SK-N-SH (cell line): ENCODE data around the gene RAP2C. TPM values are rescaled to one million over a fixed set of nuclear protein-coding genes. Genes with fewer than 3 reads are reported as not detected.

Source experiments
- CTCF ChIP-seq: fragments of 200-600 bp; sonication (generic); IDR thresholded peaks from 2 replicates; pipeline ENCODE4 v1.6.1; 2017; ENCODE audit warnings: antibody characterized with exemption, mild to moderate bottlenecking, moderate library complexity
- ELF1 ChIP-seq: IDR thresholded peaks from 2 replicates; pipeline ENCODE4 v1.4.0; 2012
- EP300 ChIP-seq, 2 experiments: IDR thresholded peaks; 2 replicates each; pipeline versions ENCODE4 v1.4.0 to v1.6.1; 2012; ENCODE audit warnings: borderline replicate concordance in 1 of 2, low read depth in 1 of 2, low read length in 1 of 2
- FOXJ3 ChIP-seq: sonication (generic); formaldehyde crosslinking; IDR thresholded peaks from 2 replicates; pipeline ENCODE4 v1.5.1; 2020; ENCODE audit warnings: mild to moderate bottlenecking, missing genetic modification reagents
- JUND ChIP-seq: IDR thresholded peaks from 2 replicates; pipeline ENCODE4 v1.4.0; 2012
- MAX ChIP-seq: IDR thresholded peaks from 2 replicates; pipeline ENCODE4 v1.4.0; 2012; ENCODE audit warnings: low read depth
- MEF2A ChIP-seq: IDR thresholded peaks from 2 replicates; pipeline ENCODE4 v1.4.0; 2012; ENCODE audit warnings: low read depth, borderline replicate concordance
- MXI1 ChIP-seq: IDR thresholded peaks from 2 replicates; pipeline ENCODE4 v1.6.1; 2012; ENCODE audit warnings: mild to moderate bottlenecking, low read depth, low read length, improper control_type of control experiment
- NFIC ChIP-seq: IDR thresholded peaks from 2 replicates; pipeline ENCODE4 v1.4.0; 2012; ENCODE audit warnings: borderline replicate concordance
- NRF1 ChIP-seq: IDR thresholded peaks from 2 replicates; pipeline ENCODE4 v1.6.1; 2012; ENCODE audit warnings: low read depth, mild to moderate bottlenecking, low read length
- POLR2AphosphoS5 ChIP-seq: IDR thresholded peaks from 2 replicates; pipeline ENCODE4 v1.6.1; 2012; ENCODE audit warnings: low read depth, low read length
- RAD21 ChIP-seq: IDR thresholded peaks from 2 replicates; pipeline ENCODE4 v1.6.1; 2012; ENCODE audit warnings: mild to moderate bottlenecking, low read length
- RCOR1 ChIP-seq: fragments of 150-350 bp; IDR thresholded peaks from 2 replicates; pipeline ENCODE4 v1.6.1; 2017; ENCODE audit warnings: antibody characterized with exemption, low read length
- RFX5 ChIP-seq: IDR thresholded peaks from 2 replicates; pipeline ENCODE4 v1.6.1; 2012; ENCODE audit warnings: mild to moderate bottlenecking, improper control_type of control experiment, low read length
- SMC3 ChIP-seq: IDR thresholded peaks from 2 replicates; pipeline ENCODE4 v1.6.1; 2012; ENCODE audit warnings: low read depth, low read length, improper control_type of control experiment
- TCF12 ChIP-seq: IDR thresholded peaks from 2 replicates; pipeline ENCODE4 v1.4.0; 2012
- TEAD4 ChIP-seq: IDR thresholded peaks from 2 replicates; pipeline ENCODE4 v1.4.0; 2012; ENCODE audit warnings: mild to moderate bottlenecking, borderline replicate concordance; ENCODE audit not compliant: insufficient read depth
- USF2 ChIP-seq: fragments of 150-350 bp; IDR thresholded peaks from 2 replicates; pipeline ENCODE4 v1.6.1; 2017; ENCODE audit warnings: antibody characterized with exemption, low read length, low read depth, borderline replicate concordance
- YY1 ChIP-seq: IDR thresholded peaks from 2 replicates; pipeline ENCODE4 v1.4.0; 2012; ENCODE audit warnings: low read depth, mild to moderate bottlenecking
- polyA plus RNA-seq, 3 experiments: library from polyadenylated mRNA; depleted of rRNA; stranded (reverse); fragments of >200 nt; gene quantifications; 2 replicates each; pipeline ENCODE4 v1.2.3, GENCODE V29; 2012
- TF ChIP-seq, protein P1 (sequence below): fragments of 150-350 bp; IDR thresholded peaks from 2 replicates; pipeline ENCODE4 v1.6.1; 2016; ENCODE audit warnings: mild to moderate bottlenecking, low read depth, low read length
- TF ChIP-seq, protein P2 (sequence below): IDR thresholded peaks from 2 replicates; pipeline ENCODE4 v1.4.0; 2012; ENCODE audit warnings: low read depth, borderline replicate concordance

Gene RAP2C
- polyA plus RNA-seq, 1 of the 3 experiments (the other 2 are of a cell fraction), result 5.5 TPM

DNA sequence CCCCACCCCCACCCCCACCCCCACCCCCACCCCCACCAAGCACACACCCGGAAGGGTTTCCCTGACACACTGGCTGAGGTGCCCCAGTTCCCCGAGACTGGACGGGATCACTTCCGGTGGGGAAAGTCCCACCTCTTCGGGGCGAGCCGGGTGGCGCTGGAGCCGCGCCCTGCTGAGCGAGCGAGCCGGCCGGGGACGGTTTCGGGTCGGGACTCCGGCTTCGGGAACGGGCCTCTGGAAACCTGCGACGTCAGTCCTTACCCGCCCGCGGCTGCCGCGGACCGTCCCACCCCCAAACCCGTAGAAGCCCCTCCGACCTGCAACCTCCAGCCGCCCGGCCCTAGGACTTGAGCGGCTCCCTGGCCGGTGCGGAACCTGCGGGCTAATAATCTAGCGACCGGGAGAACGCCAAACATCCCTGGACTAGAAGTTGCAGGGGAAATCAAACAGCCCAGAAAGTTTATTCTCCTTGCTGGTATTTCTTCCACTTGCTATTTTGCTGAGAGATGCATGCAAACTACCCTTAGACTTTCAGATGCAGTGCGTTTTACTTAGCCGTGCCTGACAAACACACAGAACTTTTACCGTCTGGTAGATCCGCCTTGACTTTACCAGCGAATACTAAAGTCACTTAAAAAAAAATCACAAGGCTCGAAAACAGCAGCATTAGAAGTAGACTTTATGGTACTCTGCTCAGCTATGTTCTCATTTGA, 991 bp downstream of the RAP2C start (continued):
- TF ChIP-seq USF2, result no peak
- TF ChIP-seq RFX5, result no peak
- TF ChIP-seq TCF12, result no peak
- TF ChIP-seq CTCF, result no peak
- TF ChIP-seq TEAD4, result no peak
- peak; percentile 51 for TF ChIP-seq ELF1
- peak; percentile 40; the same call in 1 of the 2 replicates for TF ChIP-seq YY1
- TF ChIP-seq EP300 (IDR thresholded peaks at IDR 0.05; ENCODE audit: borderline replicate concordance in 1 of 2, low read depth in 1 of 2, low read length in 1 of 2), result no peak
- TF ChIP-seq SMC3, result no peak
- TF ChIP-seq NFIC, result no peak
- no peak for TF ChIP-seq NRF1
- TF ChIP-seq, protein P1, sequence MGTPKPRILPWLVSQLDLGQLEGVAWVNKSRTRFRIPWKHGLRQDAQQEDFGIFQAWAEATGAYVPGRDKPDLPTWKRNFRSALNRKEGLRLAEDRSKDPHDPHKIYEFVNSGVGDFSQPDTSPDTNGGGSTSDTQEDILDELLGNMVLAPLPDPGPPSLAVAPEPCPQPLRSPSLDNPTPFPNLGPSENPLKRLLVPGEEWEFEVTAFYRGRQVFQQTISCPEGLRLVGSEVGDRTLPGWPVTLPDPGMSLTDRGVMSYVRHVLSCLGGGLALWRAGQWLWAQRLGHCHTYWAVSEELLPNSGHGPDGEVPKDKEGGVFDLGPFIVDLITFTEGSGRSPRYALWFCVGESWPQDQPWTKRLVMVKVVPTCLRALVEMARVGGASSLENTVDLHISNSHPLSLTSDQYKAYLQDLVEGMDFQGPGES, result no peak
- no peak for TF ChIP-seq FOXJ3
- TF ChIP-seq RAD21, result no peak
- no peak for TF ChIP-seq MXI1
- no peak for TF ChIP-seq RCOR1
- TF ChIP-seq JUND, result no peak
- TF ChIP-seq, protein P2, sequence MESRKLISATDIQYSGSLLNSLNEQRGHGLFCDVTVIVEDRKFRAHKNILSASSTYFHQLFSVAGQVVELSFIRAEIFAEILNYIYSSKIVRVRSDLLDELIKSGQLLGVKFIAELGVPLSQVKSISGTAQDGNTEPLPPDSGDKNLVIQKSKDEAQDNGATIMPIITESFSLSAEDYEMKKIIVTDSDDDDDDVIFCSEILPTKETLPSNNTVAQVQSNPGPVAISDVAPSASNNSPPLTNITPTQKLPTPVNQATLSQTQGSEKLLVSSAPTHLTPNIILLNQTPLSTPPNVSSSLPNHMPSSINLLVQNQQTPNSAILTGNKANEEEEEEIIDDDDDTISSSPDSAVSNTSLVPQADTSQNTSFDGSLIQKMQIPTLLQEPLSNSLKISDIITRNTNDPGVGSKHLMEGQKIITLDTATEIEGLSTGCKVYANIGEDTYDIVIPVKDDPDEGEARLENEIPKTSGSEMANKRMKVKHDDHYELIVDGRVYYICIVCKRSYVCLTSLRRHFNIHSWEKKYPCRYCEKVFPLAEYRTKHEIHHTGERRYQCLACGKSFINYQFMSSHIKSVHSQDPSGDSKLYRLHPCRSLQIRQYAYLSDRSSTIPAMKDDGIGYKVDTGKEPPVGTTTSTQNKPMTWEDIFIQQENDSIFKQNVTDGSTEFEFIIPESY, result no peak
- TF ChIP-seq MEF2A, result no peak
- peak; percentile 54 for TF ChIP-seq MAX
- peak; percentile 71; the same call in 1 of the 2 replicates for TF ChIP-seq POLR2AphosphoS5
